Karpas-422 (cell line): ENCODE data around the gene AP5S1. TPM values are rescaled to one million over a fixed set of nuclear protein-coding genes. Genes with fewer than 3 reads are reported as not detected.
A peak's percentile ranks its signal among the peaks of the same experiment; 100 is the strongest.

ENCODE experiments used
- DNase-seq: peaks from one replicate; pipeline ENCODE4 v3.0.0-alpha.2; 2015
- H2AFZ ChIP-seq: fragments of 200-600 bp; sonication (generic); 2 replicates; pipeline ENCODE4 v1.6.1; 2014; ENCODE audit warnings: antibody characterized with exemption, low read length, mixed read lengths
- H3K27ac ChIP-seq: fragments of 200-600 bp; sonication (generic); 2 replicates; pipeline ENCODE4 v1.5.1; 2014; ENCODE audit warnings: mild to moderate bottlenecking, low read length, moderate library complexity
- H3K27me3 ChIP-seq: fragments of 200-600 bp; sonication (generic); 2 replicates; pipeline ENCODE4 v1.6.1; 2014; ENCODE audit warnings: low read length, mixed read lengths
- H3K36me3 ChIP-seq: fragments of 200-600 bp; sonication (generic); 2 replicates; pipeline ENCODE4 v1.6.1; 2014; ENCODE audit warnings: low read length, mixed read lengths; ENCODE audit not compliant: insufficient read depth
- H3K4me1 ChIP-seq: fragments of 200-600 bp; sonication (generic); 2 replicates; pipeline ENCODE4 v1.6.1; 2014; ENCODE audit warnings: mild to moderate bottlenecking, low read length, mixed read lengths
- H3K4me2 ChIP-seq: fragments of 200-600 bp; sonication (generic); 2 replicates; pipeline ENCODE4 v1.6.1; 2014; ENCODE audit warnings: low read length, low read depth, mild to moderate bottlenecking; ENCODE audit not compliant: poor library complexity, severe bottlenecking
- H3K4me3 ChIP-seq: fragments of 200-600 bp; sonication (generic); 2 replicates; pipeline ENCODE4 v1.5.1; 2014; ENCODE audit warnings: mild to moderate bottlenecking, antibody characterized with exemption, low read length, mixed read lengths
- H3K79me2 ChIP-seq: fragments of 200-600 bp; sonication (generic); 2 replicates; pipeline ENCODE4 v1.6.1; 2014; ENCODE audit warnings: mild to moderate bottlenecking, low read length, mixed read lengths
- H3K9ac ChIP-seq: fragments of 200-600 bp; sonication (generic); 2 replicates; pipeline ENCODE4 v1.6.0; 2014; ENCODE audit warnings: low read length
- H3K9me2 ChIP-seq: fragments of 200-600 bp; sonication (generic), shearing (Covaris generic); replicated peaks from 2 replicates; pipeline ENCODE4 v1.6.0; 2014; ENCODE audit warnings: mild to moderate bottlenecking, low read length, moderate library complexity; ENCODE audit not compliant: insufficient read depth
- H3K9me3 ChIP-seq: fragments of 300-700, 200-600 bp; sonication (generic); 2 replicates; pipeline ENCODE4 v1.6.1; 2014; ENCODE audit warnings: low read length, mixed read lengths
- H4K20me1 ChIP-seq: fragments of 200-600 bp; sonication (generic); 2 replicates; pipeline ENCODE4 v1.6.1; 2014; ENCODE audit warnings: mild to moderate bottlenecking, antibody characterized with exemption, low read length, low read depth; ENCODE audit not compliant: insufficient read depth
- total RNA-seq: library from RNA; depleted of rRNA; stranded (reverse); fragments of >200 nt; shearing (Covaris generic); gene quantifications from 2 replicates; pipeline ENCODE4 v1.2.3, GENCODE V29; 2014; ENCODE audit warnings: low replicate concordance; rRNA removed

Gene AP5S1
- total RNA-seq, result 5.3 and 7.1 TPM in 2 replicates

- Histone ChIP-seq H3K4me2 (peak within 1 kb of the TSS; percentile 81), H3K4me1 (peaks cover 21% of the 10 kb centered on the region), H3K9ac (peak within 1 kb of the TSS; percentile 82), H3K36me3 (0 out of 2 replicates have a peak, but pooled peaks cover 5% of the 10 kb centered on the region), H3K9me3 (no peaks in the 10 kb centered on the region), H2AFZ (peak within 1 kb of the TSS; percentile 93), H3K4me3 (peak within 1 kb of the TSS; percentile 69), H3K79me2 (peaks cover 13% of the 10 kb centered on the region), H3K9me2 (no peaks in the 10 kb centered on the region), H3K27ac (peak within 1 kb of the TSS; percentile 44), H3K27me3 (no peaks in the 10 kb centered on the region), H4K20me1 (no peaks in the 10 kb centered on the region)
- peak; percentile 98 for DNase-seq
Measured at GRCh38 chr20:3820048-3820900, at the start of gene AP5S1. AP5S1 (plus strand) TSS chr20:3820547; CDS start chr20:3822118, 1,571 bp downstream.

DNA sequence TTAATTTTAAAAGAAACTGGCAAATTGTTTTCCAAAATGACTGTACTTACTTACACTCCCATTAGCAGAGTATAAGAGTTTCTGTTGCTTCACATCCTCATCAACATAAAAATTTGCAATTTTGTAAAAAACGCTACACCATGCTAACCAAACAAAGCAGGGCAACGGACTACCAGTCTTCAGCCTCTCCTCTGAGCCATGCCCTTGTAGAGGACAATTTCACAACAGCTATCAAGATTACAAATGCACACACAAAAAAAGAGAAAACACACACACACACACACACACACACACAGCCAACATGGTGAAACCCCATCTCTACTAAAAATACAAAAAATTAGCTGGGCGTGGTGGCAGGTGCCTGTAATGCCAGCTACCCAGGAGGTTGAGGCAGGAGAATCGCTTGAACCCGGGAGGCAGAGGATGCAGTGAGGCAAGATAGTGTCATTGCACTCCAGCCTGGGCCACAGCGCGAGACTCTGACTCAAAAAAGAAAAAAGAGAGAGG is 48.7 kb upstream of the AP5S1 start:
- Histone ChIP-seq H3K9me3 (no peaks in the 10 kb centered on the region), H3K4me3 (no peak overlapping the region)

DNA sequence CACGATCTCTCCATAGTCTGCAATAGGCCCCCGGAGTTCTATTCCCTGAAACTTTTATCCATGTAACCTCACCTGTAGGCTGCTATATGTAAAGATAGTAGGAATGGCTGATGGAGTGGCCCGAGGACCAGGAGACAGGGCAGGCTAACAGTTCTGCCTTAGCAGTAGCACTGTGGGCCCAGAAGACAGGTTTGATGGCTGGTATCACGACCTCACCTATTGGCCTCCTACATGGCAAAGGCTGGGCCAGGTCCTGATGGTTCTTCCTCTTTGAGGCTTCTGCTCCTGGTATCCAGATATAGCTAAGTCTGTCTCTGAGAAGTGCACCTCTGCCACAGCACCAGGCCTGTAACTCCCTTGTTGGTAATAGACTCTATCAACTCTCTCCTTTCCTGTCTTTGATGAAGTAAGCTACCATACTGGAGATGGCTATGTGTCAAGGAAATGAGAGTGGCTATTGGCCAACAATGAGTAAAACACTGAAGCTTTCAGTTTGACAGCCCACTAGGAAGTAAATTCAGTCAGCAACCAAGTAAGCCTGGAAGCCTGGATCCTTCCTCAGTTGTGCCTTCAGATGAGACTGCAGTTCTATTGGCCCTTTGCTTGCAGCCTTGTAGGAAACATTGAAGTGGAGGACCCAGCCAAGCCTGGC is 44.8 kb upstream of the AP5S1 start:
- no peaks in the 10 kb centered on the region for H4K20me1 ChIP-seq
- no peak overlapping the region for H3K4me2 ChIP-seq
- no peak for DNase-seq
- H3K4me3 ChIP-seq, result no peak overlapping the region
- peaks cover 3% of the 10 kb centered on the region for H3K4me1 ChIP-seq
- H3K9me2 ChIP-seq, result no peaks in the 10 kb centered on the region
- H2AFZ ChIP-seq, result no peak overlapping the region
- H3K9ac ChIP-seq, result no peak overlapping the region
- no peak overlapping the region for H3K27ac ChIP-seq
- H3K36me3 ChIP-seq, result no peaks in the 10 kb centered on the region
- H3K9me3 ChIP-seq, result no peaks in the 10 kb centered on the region
- no peaks in the 10 kb centered on the region for H3K27me3 ChIP-seq
- H3K79me2 ChIP-seq, result no peaks in the 10 kb centered on the region

More for the DNA sequence above, 48.7 kb upstream of the AP5S1 start:
- no peak overlapping the region for H2AFZ ChIP-seq
- H3K27me3 ChIP-seq, result no peaks in the 10 kb centered on the region
- H3K36me3 ChIP-seq, result no peaks in the 10 kb centered on the region
- DNase-seq, result no peak
- H3K4me2 ChIP-seq, result no peak overlapping the region
- H3K9me2 ChIP-seq, result no peaks in the 10 kb centered on the region
- no peak overlapping the region for H3K9ac ChIP-seq
- H3K4me1 ChIP-seq, result peaks cover 13% of the 10 kb centered on the region
- H3K79me2 ChIP-seq, result peaks cover 9% of the 10 kb centered on the region
- no peak overlapping the region for H3K27ac ChIP-seq
- H4K20me1 ChIP-seq, result no peaks in the 10 kb centered on the region

- H2AFZ ChIP-seq, result no peak overlapping the region
- no peaks in the 10 kb centered on the region for H4K20me1 ChIP-seq
- no peak overlapping the region for H3K27ac ChIP-seq
- H3K9me3 ChIP-seq, result no peaks in the 10 kb centered on the region
- H3K27me3 ChIP-seq, result no peaks in the 10 kb centered on the region
- no peak for DNase-seq
- H3K36me3 ChIP-seq, result no peaks in the 10 kb centered on the region
- H3K9me2 ChIP-seq, result no peaks in the 10 kb centered on the region
- no peak overlapping the region for H3K4me2 ChIP-seq
- no peak overlapping the region for H3K4me3 ChIP-seq
- H3K9ac ChIP-seq, result no peak overlapping the region
- peaks cover 10% of the 10 kb centered on the region for H3K4me1 ChIP-seq
- H3K79me2 ChIP-seq, result no peaks in the 10 kb centered on the region
Measured at GRCh38 chr20:3777381-3777715, 43.0 kb upstream of the AP5S1 start.

GRCh38 chr20:3777716-3778629 is 42.4 kb upstream of the AP5S1 start:
- Histone ChIP-seq H3K9me2 (no peaks in the 10 kb centered on the region), H3K27me3 (no peaks in the 10 kb centered on the region), H3K27ac (no peak overlapping the region), H3K36me3 (no peaks in the 10 kb centered on the region), H2AFZ (no peak overlapping the region), H4K20me1 (no peaks in the 10 kb centered on the region), H3K4me1 (peaks cover 10% of the 10 kb centered on the region), H3K4me2 (no peak overlapping the region), H3K79me2 (no peaks in the 10 kb centered on the region), H3K4me3 (no peak overlapping the region), H3K9me3 (no peaks in the 10 kb centered on the region), H3K9ac (no peak overlapping the region)
- no peak for DNase-seq

- H3K79me2 ChIP-seq, result no peaks in the 10 kb centered on the region
- no peaks in the 10 kb centered on the region for H3K36me3 ChIP-seq
- H3K4me1 ChIP-seq, result peaks cover 10% of the 10 kb centered on the region
- no peak for DNase-seq
- no peak overlapping the region for H3K27ac ChIP-seq
- H3K27me3 ChIP-seq, result no peaks in the 10 kb centered on the region
- H3K9me3 ChIP-seq, result no peaks in the 10 kb centered on the region
- H3K9ac ChIP-seq, result no peak overlapping the region
- H4K20me1 ChIP-seq, result no peaks in the 10 kb centered on the region
- H2AFZ ChIP-seq, result no peak overlapping the region
- H3K9me2 ChIP-seq, result no peaks in the 10 kb centered on the region
- H3K4me2 ChIP-seq, result no peak overlapping the region
- no peak overlapping the region for H3K4me3 ChIP-seq
Measured at GRCh38 chr20:3778976-3779375, 41.4 kb upstream of the AP5S1 start.

DNA sequence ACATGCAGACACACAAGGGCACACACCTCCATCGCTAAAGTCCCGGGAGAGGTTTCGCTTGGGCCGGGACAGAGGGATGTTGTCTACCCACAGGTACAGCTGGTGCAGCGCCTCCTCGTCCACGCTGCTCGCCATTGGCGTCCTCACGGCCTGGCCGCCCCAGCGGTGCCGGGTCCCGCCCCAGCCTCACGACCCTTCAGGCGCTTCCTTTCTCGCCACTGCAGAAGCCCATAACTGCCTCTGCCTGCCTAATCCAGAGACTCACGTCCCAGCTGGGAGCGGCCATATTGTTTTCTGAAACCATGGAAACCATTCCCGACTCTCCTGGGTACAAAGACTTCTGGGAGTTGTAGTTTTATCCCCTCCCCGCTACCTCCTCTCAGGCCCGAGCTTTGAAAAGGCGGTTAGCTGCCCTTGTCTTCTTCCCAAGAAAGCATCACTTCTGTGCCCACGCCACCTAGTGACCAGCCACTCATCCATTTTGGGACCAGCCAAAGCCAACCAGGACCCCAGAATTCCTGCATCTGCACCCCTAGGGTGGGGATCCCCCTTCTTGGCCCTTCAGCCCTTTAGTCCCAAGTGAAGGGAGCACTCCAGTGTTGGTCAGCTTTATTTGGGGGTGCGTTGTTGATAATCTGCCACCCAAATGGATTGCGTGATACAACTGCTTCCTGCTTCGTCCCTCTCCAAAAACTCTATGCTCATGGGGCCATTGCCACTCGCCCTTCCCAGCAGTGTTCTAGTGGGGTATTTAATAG is 39.0 kb upstream of the AP5S1 start, which contains the start of gene SPEF1:
Gene SPEF1 (minus strand): TSS at position 296 of the 758 bp plus-strand sequence. CDS start 161 bp downstream, at position 135.
- no peaks in the 10 kb centered on the region for H3K9me2 ChIP-seq
- H3K79me2 ChIP-seq, result peaks cover 16% of the 10 kb centered on the region
- no peak within 1 kb of the TSS for H2AFZ ChIP-seq
- H3K9me3 ChIP-seq, result no peaks in the 10 kb centered on the region
- peak within 1 kb of the TSS; percentile 63 for H3K4me3 ChIP-seq
- H3K9ac ChIP-seq, result peak within 1 kb of the TSS; percentile 43
- H4K20me1 ChIP-seq, result peaks cover 10% of the 10 kb centered on the region; the same call in 1 of the 2 replicates
- H3K27me3 ChIP-seq, result no peaks in the 10 kb centered on the region
- H3K4me1 ChIP-seq, result peaks cover 23% of the 10 kb centered on the region
- DNase-seq, result peak; percentile 92
- peak within 1 kb of the TSS; percentile 71 for H3K4me2 ChIP-seq
- no peaks in the 10 kb centered on the region for H3K36me3 ChIP-seq
- no peak within 1 kb of the TSS for H3K27ac ChIP-seq
